GM20000 (cell line): ENCODE data around the gene CCNF.

Experiments
- DNase-seq: peaks from one replicate; pipeline ENCODE4 v3.0.0; 2012; ENCODE audit warnings: low spot score
- CTCF ChIP-seq: IDR thresholded peaks from 2 replicates; pipeline ENCODE4 v1.5.1; 2012; ENCODE audit warnings: mild to moderate bottlenecking, control low read depth; ENCODE audit errors: extremely low read depth, missing control alignments

The CCNF gene

GRCh38 chr16:2388875-2389433 is 40.3 kb upstream of the CCNF start:
- DNase-seq, result no peak
- TF ChIP-seq CTCF, result no peak

- TF ChIP-seq CTCF, result no peak
- no peak for DNase-seq
Observed at GRCh38 chr16:2392025-2392424, 37.2 kb upstream of the CCNF start.

GRCh38 chr16:2398520-2398919 is 30.7 kb upstream of the CCNF start:
- DNase-seq, result no peak
- no peak for TF ChIP-seq CTCF

- DNase-seq, result no peak
- no peak for TF ChIP-seq CTCF
Observed at GRCh38 chr16:2404099-2404498, 25.1 kb upstream of the CCNF start.

- TF ChIP-seq CTCF, result no peak
- no peak for DNase-seq
Observed at GRCh38 chr16:2415085-2415484, 14.2 kb upstream of the CCNF start.

- no peak for DNase-seq
- no peak for TF ChIP-seq CTCF
Observed at GRCh38 chr16:2420035-2420434, 9.2 kb upstream of the CCNF start.

- no peak for TF ChIP-seq CTCF
- DNase-seq, result no peak
Observed at GRCh38 chr16:2422123-2422867, 7.0 kb upstream of the CCNF start.
